ENCODE results near the gene FYTTD1. TPM values are rescaled to one million over a fixed set of nuclear protein-coding genes. Genes with fewer than 3 reads are reported as not detected.
A peak's percentile ranks its signal among the peaks of the same experiment; 100 is the strongest.

Gene FYTTD1
- total RNA-seq, 1 donor from 2014 or later, result 50.8 TPM

DNA sequence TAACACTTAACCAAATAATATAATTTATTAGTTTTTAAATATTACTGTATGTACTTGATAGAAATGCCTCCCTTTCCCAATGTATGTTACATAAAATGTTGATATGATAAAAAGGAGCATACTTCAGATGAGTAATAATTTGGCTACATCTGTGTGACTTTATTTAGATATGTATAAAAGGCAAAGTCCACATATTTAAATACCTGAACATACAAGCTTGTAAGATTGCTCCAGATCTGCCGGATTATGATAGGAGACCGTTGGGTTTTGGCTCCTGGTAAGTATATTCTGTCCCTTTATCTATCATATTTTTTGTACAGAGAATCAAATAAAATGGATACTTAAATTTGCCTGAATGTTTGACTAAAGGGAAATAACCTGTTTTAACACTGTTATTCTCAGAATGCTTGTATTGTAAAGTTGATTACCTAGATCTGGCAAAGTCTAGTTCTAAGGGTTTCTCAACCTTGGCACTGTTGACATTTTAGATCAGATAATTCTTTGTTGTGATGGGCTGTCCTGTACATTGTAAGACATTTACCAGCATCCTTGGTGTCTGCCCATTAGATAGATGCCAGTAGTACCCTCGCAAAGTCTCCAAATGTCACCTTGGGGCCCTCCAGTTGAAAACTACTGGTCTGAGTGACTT is 79.8 kb downstream of the FYTTD1 start:
- H3K4me3 Mint-ChIP-seq (ENCODE audit: low read depth), result no peak overlapping the region
- H3K9me3 Mint-ChIP-seq (ENCODE audit: low read depth), result no peaks in the 10 kb centered on the region
- H3K36me3 Mint-ChIP-seq (ENCODE audit: insufficient read depth), result peaks cover 34% of the 10 kb centered on the region
- TF ChIP-seq, protein P1, sequence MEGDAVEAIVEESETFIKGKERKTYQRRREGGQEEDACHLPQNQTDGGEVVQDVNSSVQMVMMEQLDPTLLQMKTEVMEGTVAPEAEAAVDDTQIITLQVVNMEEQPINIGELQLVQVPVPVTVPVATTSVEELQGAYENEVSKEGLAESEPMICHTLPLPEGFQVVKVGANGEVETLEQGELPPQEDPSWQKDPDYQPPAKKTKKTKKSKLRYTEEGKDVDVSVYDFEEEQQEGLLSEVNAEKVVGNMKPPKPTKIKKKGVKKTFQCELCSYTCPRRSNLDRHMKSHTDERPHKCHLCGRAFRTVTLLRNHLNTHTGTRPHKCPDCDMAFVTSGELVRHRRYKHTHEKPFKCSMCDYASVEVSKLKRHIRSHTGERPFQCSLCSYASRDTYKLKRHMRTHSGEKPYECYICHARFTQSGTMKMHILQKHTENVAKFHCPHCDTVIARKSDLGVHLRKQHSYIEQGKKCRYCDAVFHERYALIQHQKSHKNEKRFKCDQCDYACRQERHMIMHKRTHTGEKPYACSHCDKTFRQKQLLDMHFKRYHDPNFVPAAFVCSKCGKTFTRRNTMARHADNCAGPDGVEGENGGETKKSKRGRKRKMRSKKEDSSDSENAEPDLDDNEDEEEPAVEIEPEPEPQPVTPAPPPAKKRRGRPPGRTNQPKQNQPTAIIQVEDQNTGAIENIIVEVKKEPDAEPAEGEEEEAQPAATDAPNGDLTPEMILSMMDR (IDR thresholded peaks at IDR 0.05; ENCODE audit: unreplicated experiment), result no peak
- no peaks in the 10 kb centered on the region for H3K27me3 Mint-ChIP-seq
- no peak for DNase-seq (ENCODE audit: low spot score, unreplicated experiment)
- H3K27ac Mint-ChIP-seq, result no peak overlapping the region
- H3K4me1 Mint-ChIP-seq (ENCODE audit: low read depth), result peaks cover 1% of the 10 kb centered on the region

DNA sequence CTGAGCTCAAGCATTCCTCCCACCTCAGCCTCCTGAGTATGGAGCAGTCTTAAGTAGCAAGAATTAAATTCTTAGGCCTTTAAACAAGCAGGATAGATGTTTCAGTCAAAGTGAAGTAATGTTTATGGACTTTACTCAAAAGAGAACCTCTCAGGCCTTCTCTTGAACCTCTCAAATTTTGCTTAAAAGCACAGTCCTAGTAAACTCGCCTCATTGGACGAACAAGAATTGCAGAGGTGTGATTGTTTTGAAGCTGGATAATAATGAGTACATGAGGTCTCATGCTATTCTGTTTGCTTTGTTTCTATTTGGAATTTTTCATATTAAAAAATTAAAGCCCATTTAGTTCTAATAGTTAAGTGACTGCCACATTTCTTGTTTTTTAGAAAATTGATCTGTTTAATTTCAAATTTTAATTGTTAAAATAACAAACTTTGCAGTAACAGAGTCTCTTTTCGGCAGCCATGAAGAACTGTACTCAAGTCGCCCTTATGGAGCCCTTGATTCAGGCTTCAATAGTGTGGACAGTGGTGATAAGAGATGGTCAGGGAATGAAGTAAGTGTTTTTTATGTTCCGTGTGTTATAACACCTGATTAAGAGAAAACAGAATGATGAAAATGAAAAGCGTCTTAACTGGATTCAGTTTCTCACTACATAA is 80.8 kb downstream of the FYTTD1 start:
- TF ChIP-seq, protein P1 (IDR thresholded peaks at IDR 0.05; ENCODE audit: unreplicated experiment), result no peak
- Mint-ChIP-seq H3K27me3 (no peaks in the 10 kb centered on the region), H3K27ac (no peak overlapping the region), H3K4me3 (ENCODE audit: low read depth) (no peak overlapping the region), H3K9me3 (ENCODE audit: low read depth) (no peaks in the 10 kb centered on the region), H3K36me3 (ENCODE audit: insufficient read depth) (peaks cover 28% of the 10 kb centered on the region), H3K4me1 (ENCODE audit: low read depth) (peaks cover 1% of the 10 kb centered on the region)
- DNase-seq (ENCODE audit: low spot score, unreplicated experiment), result no peak

DNA sequence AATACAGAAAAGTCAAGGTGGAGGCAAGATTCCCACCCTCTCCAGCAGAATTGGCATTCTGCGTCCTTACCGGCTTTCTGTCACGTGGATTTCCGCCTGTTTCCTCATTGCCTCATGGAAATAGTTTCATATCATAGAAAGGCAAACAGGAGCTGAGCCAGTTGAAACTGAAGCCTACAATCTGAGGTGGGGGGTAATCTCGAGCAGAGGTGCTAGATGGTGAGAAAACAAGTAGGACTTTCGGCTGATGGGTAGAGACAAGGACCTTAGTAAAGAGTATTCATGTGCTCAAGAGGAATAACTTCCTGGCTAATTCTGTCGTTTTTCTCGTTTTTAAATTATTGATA is 81.3 kb downstream of the FYTTD1 start:
- Mint-ChIP-seq H3K9me3 (ENCODE audit: low read depth) (no peaks in the 10 kb centered on the region), H3K4me3 (ENCODE audit: low read depth) (no peak overlapping the region), H3K27me3 (no peaks in the 10 kb centered on the region), H3K4me1 (ENCODE audit: low read depth) (no peaks in the 10 kb centered on the region), H3K36me3 (ENCODE audit: insufficient read depth) (peaks cover 30% of the 10 kb centered on the region), H3K27ac (no peak overlapping the region)
- TF ChIP-seq, protein P1 (IDR thresholded peaks at IDR 0.05; ENCODE audit: unreplicated experiment), result no peak
- no peak for DNase-seq (ENCODE audit: low spot score, unreplicated experiment)

DNA sequence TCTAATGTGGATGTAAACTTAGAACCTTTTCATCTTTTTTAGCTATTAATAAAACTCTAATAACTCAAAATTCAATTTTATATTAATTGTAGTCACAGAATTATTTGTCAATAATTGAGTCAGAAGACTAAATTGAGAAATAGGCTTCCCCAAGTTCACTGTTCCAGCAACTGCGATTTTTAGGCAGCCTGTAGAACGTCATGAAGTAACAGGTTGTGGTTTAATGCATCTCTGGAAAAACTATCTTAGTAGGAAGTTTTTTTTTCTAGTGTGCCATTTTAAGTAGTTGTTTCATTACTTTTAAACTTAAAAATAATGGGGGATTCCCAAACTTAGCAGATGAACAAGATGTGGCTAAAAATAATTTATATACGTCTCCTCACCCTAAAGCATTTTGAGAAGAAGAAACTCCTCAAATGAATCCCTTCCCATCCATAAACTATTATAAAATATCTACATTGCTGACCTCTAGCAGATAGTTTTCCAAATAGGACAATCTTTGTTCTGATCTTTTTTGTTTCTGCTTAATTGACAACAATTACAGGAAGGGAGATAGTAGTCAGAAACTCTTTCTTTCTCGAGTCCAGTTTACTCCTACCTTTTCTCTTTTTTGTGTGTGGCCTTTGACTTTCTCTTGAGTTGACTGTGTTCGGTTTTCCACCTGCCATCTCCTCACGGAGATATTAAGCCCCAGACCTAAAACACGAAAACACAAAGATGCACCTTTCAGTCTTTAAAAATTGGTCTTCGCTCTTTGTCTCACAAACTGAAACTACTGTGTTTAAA is 84.4 kb downstream of the FYTTD1 start:
- no peak for DNase-seq (ENCODE audit: low spot score, unreplicated experiment)
- Mint-ChIP-seq H3K27ac (no peak overlapping the region), H3K9me3 (ENCODE audit: low read depth) (no peaks in the 10 kb centered on the region), H3K4me3 (ENCODE audit: low read depth) (no peak overlapping the region), H3K27me3 (no peaks in the 10 kb centered on the region), H3K4me1 (ENCODE audit: low read depth) (no peaks in the 10 kb centered on the region), H3K36me3 (ENCODE audit: insufficient read depth) (peaks cover 21% of the 10 kb centered on the region)
- TF ChIP-seq, protein P1 (IDR thresholded peaks at IDR 0.05; ENCODE audit: unreplicated experiment), result no peak

DNA sequence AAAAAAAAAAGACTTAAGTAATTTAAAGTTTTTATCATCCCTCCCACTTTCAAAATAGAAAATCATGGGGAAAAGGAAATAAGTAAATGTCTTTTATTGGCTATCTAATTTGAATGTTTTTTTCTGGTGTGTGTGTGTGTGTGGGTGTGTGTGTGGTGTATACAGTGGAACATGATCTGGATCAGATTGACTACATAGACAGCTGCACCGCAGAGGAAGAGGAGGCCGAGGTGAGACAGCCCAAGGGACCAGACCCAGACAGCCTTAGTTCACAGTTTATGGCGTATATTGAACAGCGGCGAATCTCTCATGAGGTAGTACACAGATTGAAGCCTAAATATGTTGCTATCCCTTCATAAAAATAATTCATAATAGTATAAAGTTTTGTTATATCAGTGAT is 85.8 kb downstream of the FYTTD1 start:
- TF ChIP-seq, protein P1 (IDR thresholded peaks at IDR 0.05; ENCODE audit: unreplicated experiment), result no peak
- peaks cover 20% of the 10 kb centered on the region for H3K36me3 Mint-ChIP-seq (ENCODE audit: insufficient read depth)
- no peaks in the 10 kb centered on the region for H3K4me1 Mint-ChIP-seq (ENCODE audit: low read depth)
- DNase-seq (ENCODE audit: low spot score, unreplicated experiment), result no peak
- no peak overlapping the region for H3K4me3 Mint-ChIP-seq (ENCODE audit: low read depth)
- H3K27ac Mint-ChIP-seq, result peak overlapping the region; percentile 74
- H3K27me3 Mint-ChIP-seq, result no peaks in the 10 kb centered on the region
- H3K9me3 Mint-ChIP-seq (ENCODE audit: low read depth), result no peaks in the 10 kb centered on the region

Measured in progenitor cell of endocrine pancreas (in vitro differentiated cells).